ENCODE results near the gene PSMG3. TPM values are rescaled to one million over a fixed set of nuclear protein-coding genes. Genes with fewer than 3 reads are reported as not detected.
"Not testable (repeated sequence)": the region's sequence is repeated elsewhere in the genome, so short reads cannot be mapped to it uniquely, and the experiment has no call there.

Gene PSMG3
- total RNA-seq, 1 donor from 2014 or later = 10.7 TPM

GRCh38 chr7:1597066-1597760, 27.4 kb upstream of the PSMG3 start:
- ATAC-seq (no peak), DNase-seq (ENCODE audit: low spot score) (no peak)

GRCh38 chr7:1596181-1597043, 26.6 kb upstream of the PSMG3 start:
- ATAC-seq = no peak
- no peak for DNase-seq (ENCODE audit: low spot score)

- DNase-seq (ENCODE audit: low spot score) = no peak
- no peak for ATAC-seq
These were observed 25.8 kb upstream of the PSMG3 start for GRCh38 chr7:1595636-1596035.

- DNase-seq (ENCODE audit: low spot score) (no peak), ATAC-seq (no peak)
These were observed 25.2 kb upstream of the PSMG3 start for GRCh38 chr7:1595027-1595426.

GRCh38 chr7:1593904-1594421, 24.1 kb upstream of the PSMG3 start:
- no peak for DNase-seq (ENCODE audit: low spot score)

GRCh38 chr7:1593091-1593866, 23.4 kb upstream of the PSMG3 start:
- no peak for ATAC-seq
- DNase-seq (ENCODE audit: low spot score) = no peak

More at GRCh38 chr7:1593904-1594421, 24.1 kb upstream of the PSMG3 start:
- ATAC-seq = no peak

GRCh38 chr7:1592299-1592871, 22.6 kb upstream of the PSMG3 start:
- no peak for DNase-seq (ENCODE audit: low spot score)
- ATAC-seq = no peak

GRCh38 chr7:1591876-1592275, 22.0 kb upstream of the PSMG3 start:
- ATAC-seq (no peak), DNase-seq (ENCODE audit: low spot score) (no peak)

- no peak for DNase-seq (ENCODE audit: low spot score)
- ATAC-seq = no peak
These were observed 21.6 kb upstream of the PSMG3 start for GRCh38 chr7:1591396-1591795.

GRCh38 chr7:1590887-1591286, 21.1 kb upstream of the PSMG3 start:
- ATAC-seq (no peak), DNase-seq (ENCODE audit: low spot score) (no peak)

GRCh38 chr7:1590476-1590875, 20.6 kb upstream of the PSMG3 start:
- no peak for DNase-seq (ENCODE audit: low spot score)
- no peak for ATAC-seq

GRCh38 chr7:1588978-1589377, 19.1 kb upstream of the PSMG3 start:
- DNase-seq (ENCODE audit: low spot score) = no peak
- ATAC-seq = no peak

GRCh38 chr7:1587738-1588137, 17.9 kb upstream of the PSMG3 start:
- DNase-seq (ENCODE audit: low spot score) = no peak

GRCh38 chr7:1586827-1587705, 17.2 kb upstream of the PSMG3 start:
- peak; percentile 58 for DNase-seq (ENCODE audit: low spot score)
- ATAC-seq = peak; percentile 58

More at GRCh38 chr7:1587738-1588137, 17.9 kb upstream of the PSMG3 start:
- no peak for ATAC-seq

GRCh38 chr7:1586126-1586826, 16.4 kb upstream of the PSMG3 start:
- DNase-seq (ENCODE audit: low spot score) = no peak
- no peak for ATAC-seq

GRCh38 chr7:1585142-1585981, 15.5 kb upstream of the PSMG3 start:
- no peak for DNase-seq (ENCODE audit: low spot score)
- no peak for ATAC-seq

GRCh38 chr7:1584700-1585099, 14.9 kb upstream of the PSMG3 start:
- no peak for DNase-seq (ENCODE audit: low spot score)
- no peak for ATAC-seq

GRCh38 chr7:1583241-1583930, 13.6 kb upstream of the PSMG3 start:
- not testable (repeated sequence) for ATAC-seq; DNase-seq (ENCODE audit: low spot score)
